Effector memory CD4-positive, alpha-beta T cell (primary cell): ENCODE data around the gene NCK2.

Experiments used
- DNase-seq, 3 donors: peaks; one replicate each; pipeline ENCODE4 v3.0.0-alpha.2; 2020
- H3K27ac ChIP-seq: 2 replicates; pipeline ENCODE4 v1.7.0; 2013; ENCODE audit warnings: mild to moderate bottlenecking, low read length, moderate library complexity; ENCODE audit not compliant: insufficient read depth, poor library complexity, severe bottlenecking
- H3K27me3 ChIP-seq: replicated peaks from 2 replicates; pipeline ENCODE4 v1.7.0; 2013; ENCODE audit warnings: mild to moderate bottlenecking, low read length; ENCODE audit not compliant: insufficient read depth, control insufficient read depth, poor library complexity, severe bottlenecking
- H3K36me3 ChIP-seq: 2 replicates; pipeline ENCODE4 v1.7.0; 2013; ENCODE audit warnings: mild to moderate bottlenecking, low read length, moderate library complexity; ENCODE audit not compliant: control insufficient read depth, insufficient read depth
- H3K4me1 ChIP-seq: 2 replicates; pipeline ENCODE4 v1.7.0; 2013; ENCODE audit warnings: low read length, mild to moderate bottlenecking; ENCODE audit not compliant: control insufficient read depth, insufficient read depth, poor library complexity, severe bottlenecking
- H3K4me3 ChIP-seq: 2 replicates; pipeline ENCODE4 v1.7.0; 2013; ENCODE audit warnings: low read length, low read depth, mild to moderate bottlenecking; ENCODE audit not compliant: insufficient read depth, poor library complexity, severe bottlenecking
- H3K9me3 ChIP-seq: 2 replicates; pipeline ENCODE4 v1.7.0; 2013; ENCODE audit warnings: mild to moderate bottlenecking, low read length, moderate library complexity; ENCODE audit not compliant: control insufficient read depth

The NCK2 gene

DNA sequence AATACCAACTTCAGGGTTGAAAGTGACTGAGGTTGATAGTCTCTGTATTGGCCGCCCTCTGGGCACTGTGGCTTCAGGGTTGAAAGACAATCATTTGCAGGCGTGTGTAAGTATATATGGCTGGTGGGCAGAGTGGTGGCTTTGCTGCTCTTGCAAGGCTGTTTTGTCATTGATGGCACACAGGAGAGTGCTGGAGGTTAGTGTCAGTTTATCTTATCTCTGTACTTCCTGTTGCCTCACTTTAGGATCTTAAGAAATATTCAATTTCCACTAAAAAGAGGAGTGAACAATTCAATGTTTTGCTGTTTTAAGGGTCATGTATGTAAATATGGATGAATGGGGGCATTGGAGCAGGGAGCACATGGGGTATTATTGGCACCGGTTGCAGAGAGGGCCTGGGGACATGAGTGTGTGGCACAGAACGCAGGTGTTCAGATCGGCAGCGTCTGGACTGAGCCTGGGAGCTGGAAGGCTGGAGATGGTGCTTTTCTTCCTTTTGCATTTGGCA is 51.5 kb downstream of the NCK2 start:
- DNase-seq = peak in 1 of 3 donors; percentile 42
- Histone ChIP-seq H3K4me3 (peak overlapping the region; percentile 33), H3K27ac (peak overlapping the region; percentile 75), H3K4me1 (peaks cover 77% of the 10 kb centered on the region), H3K36me3 (no peaks in the 10 kb centered on the region), H3K9me3 (no peaks in the 10 kb centered on the region), H3K27me3 (no peaks in the 10 kb centered on the region)

GRCh38 chr2:105796791-105797190 is 52.1 kb downstream of the NCK2 start:
- peak overlapping the region; percentile 32 for H3K4me3 ChIP-seq
- no peaks in the 10 kb centered on the region for H3K27me3 ChIP-seq
- H3K27ac ChIP-seq = peak overlapping the region; percentile 75
- no peaks in the 10 kb centered on the region for H3K36me3 ChIP-seq
- peaks cover 79% of the 10 kb centered on the region for H3K4me1 ChIP-seq
- no peak for DNase-seq
- no peaks in the 10 kb centered on the region for H3K9me3 ChIP-seq

DNA sequence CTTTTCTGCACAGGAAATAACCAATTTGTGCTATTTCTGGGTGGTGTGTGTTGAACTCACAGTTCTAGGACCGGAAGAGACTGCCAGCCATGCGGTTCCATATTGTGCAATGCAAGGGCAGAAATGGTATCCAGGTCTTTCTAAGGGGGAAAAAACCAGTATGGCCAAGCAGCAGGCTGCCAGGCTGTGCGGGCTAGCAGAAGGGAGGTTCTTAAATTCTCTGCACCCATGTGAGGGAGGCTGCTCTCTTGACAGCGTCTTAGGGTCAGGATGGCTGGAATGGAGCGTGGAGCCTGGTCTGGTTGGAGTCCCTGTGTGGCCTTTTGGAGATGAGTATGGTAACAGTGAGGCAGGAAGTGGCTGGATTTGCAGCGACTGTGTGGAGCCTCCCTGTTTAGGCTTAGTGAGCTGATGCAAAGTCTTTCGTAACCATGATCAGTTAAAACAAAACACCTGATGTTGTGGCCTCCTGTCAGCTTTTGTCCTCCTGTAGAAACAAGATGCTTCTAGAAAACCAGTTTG is 52.6 kb downstream of the NCK2 start:
- Histone ChIP-seq H3K9me3 (no peaks in the 10 kb centered on the region), H3K27ac (peak overlapping the region; percentile 75), H3K4me3 (peak overlapping the region; percentile 22), H3K4me1 (peaks cover 82% of the 10 kb centered on the region), H3K27me3 (no peaks in the 10 kb centered on the region), H3K36me3 (no peaks in the 10 kb centered on the region)
- DNase-seq = no peak

DNA sequence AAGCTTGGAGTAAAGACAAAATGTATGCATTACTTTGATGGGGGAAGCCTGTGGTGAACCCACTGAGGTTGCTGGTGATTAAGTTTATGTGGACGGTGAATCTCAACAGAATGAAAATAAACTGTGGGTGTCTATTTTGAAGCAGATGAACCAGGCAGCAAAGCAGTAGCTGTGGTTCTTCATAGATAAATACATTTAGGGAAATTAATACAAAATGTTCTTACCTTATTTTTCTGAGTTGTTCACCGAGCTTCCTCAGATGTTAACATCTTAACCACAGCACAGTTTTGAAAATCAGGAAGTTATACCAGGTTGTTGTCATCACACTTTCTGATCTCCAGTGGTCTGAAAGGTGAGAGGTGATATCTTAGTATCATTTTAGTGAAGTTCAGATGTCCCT is 53.9 kb downstream of the NCK2 start:
- peaks cover 84% of the 10 kb centered on the region for H3K4me1 ChIP-seq
- no peaks in the 10 kb centered on the region for H3K27me3 ChIP-seq
- peak overlapping the region; percentile 75 for H3K27ac ChIP-seq
- no peaks in the 10 kb centered on the region for H3K9me3 ChIP-seq
- no peaks in the 10 kb centered on the region for H3K36me3 ChIP-seq
- peak overlapping the region; percentile 4 for H3K4me3 ChIP-seq
- peak; percentile 45 to 50 (median 47) for DNase-seq

- Histone ChIP-seq H3K4me1 (peaks cover 90% of the 10 kb centered on the region), H3K36me3 (no peaks in the 10 kb centered on the region), H3K9me3 (no peaks in the 10 kb centered on the region), H3K27me3 (no peaks in the 10 kb centered on the region), H3K27ac (peak overlapping the region; percentile 75), H3K4me3 (no peak overlapping the region)
- no peak for DNase-seq
These were observed 55.5 kb downstream of the NCK2 start for GRCh38 chr2:105800036-105800713.

DNA sequence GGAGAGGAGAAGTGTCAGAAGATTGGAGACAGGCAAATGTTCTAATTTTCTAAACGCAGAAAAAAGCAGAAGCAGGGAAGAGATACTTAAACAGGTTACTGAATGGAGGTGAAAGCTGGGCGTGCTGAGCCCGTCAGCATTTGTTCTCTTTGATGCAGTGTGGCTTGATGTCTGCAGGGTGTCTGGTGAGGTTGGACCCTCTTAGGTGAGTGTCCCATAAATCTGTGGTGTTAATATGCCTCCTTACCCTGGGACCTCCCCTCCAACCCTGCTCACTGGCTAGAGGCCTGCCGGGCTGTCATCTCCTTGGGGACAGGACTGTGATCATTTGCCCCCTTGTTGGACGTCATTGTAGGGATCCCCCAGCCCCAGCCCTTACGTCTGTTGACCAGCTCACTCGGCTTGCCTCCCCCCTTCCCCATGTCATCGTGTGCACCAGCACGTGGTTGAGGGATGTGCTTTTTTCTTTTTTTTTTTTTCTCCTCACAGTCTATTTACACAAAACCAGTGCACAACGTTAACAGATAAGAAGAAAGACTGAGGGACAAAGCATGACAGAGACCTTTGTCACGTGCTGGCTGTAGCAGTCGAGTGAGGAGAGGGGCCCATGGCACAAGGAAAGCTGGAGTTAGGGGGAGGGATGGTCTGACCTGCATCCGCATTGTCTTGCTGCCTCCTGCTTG is 56.4 kb downstream of the NCK2 start:
- H3K4me1 ChIP-seq = peaks cover 81% of the 10 kb centered on the region
- no peaks in the 10 kb centered on the region for H3K36me3 ChIP-seq
- no peak for DNase-seq
- H3K27me3 ChIP-seq = no peaks in the 10 kb centered on the region
- H3K27ac ChIP-seq = peak overlapping the region; percentile 75
- H3K4me3 ChIP-seq = no peak overlapping the region
- H3K9me3 ChIP-seq = no peaks in the 10 kb centered on the region

- Histone ChIP-seq H3K4me1 (peaks cover 77% of the 10 kb centered on the region), H3K27me3 (no peaks in the 10 kb centered on the region), H3K4me3 (no peak overlapping the region), H3K9me3 (no peaks in the 10 kb centered on the region), H3K36me3 (no peaks in the 10 kb centered on the region), H3K27ac (peak overlapping the region; percentile 75)
- no peak for DNase-seq
These were observed 57.2 kb downstream of the NCK2 start for GRCh38 chr2:105801961-105802360.

- no peaks in the 10 kb centered on the region for H3K9me3 ChIP-seq
- DNase-seq = peak; percentile 57 to 75 (median 60)
- peak overlapping the region; percentile 75 for H3K27ac ChIP-seq
- H3K27me3 ChIP-seq = no peaks in the 10 kb centered on the region
- H3K36me3 ChIP-seq = no peaks in the 10 kb centered on the region
- peaks cover 76% of the 10 kb centered on the region for H3K4me1 ChIP-seq
- no peak overlapping the region for H3K4me3 ChIP-seq
These were observed 57.9 kb downstream of the NCK2 start for GRCh38 chr2:105802587-105802986.

DNA sequence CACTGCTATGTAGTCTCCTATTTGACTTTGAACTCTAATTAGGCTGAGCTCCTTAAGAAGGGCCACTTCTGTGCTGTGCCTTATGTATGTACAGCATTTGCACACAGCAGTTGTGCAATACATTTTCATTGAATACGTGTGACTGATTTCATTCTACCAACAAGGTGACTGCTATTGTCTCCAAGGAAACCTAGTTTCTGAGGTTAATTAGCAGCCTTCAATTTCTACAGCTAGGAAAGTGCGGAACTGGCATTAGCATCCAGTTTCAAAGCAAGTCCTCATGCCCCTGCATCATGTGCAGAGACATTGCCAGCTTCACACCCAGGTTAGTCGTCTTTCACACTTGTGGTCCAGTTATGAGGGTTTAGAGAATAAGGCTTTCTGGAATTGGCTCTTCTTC is 58.6 kb downstream of the NCK2 start:
- Histone ChIP-seq H3K27ac (peak overlapping the region; percentile 75), H3K36me3 (no peaks in the 10 kb centered on the region), H3K4me3 (no peak overlapping the region), H3K4me1 (peaks cover 69% of the 10 kb centered on the region), H3K9me3 (no peaks in the 10 kb centered on the region), H3K27me3 (no peaks in the 10 kb centered on the region)
- no peak for DNase-seq

GRCh38 chr2:105803773-105804172 is 59.1 kb downstream of the NCK2 start:
- Histone ChIP-seq H3K9me3 (no peaks in the 10 kb centered on the region), H3K4me3 (no peak overlapping the region), H3K27ac (peak overlapping the region; percentile 75), H3K36me3 (no peaks in the 10 kb centered on the region), H3K27me3 (no peaks in the 10 kb centered on the region), H3K4me1 (peaks cover 70% of the 10 kb centered on the region)
- no peak for DNase-seq
